Mesendoderm (in vitro differentiated cells): ENCODE data around the gene MEN1.
"Not testable (repeated sequence)": the region's sequence is repeated elsewhere in the genome, so short reads cannot be mapped to it uniquely, and the experiment has no call there.

Experiments
- DNase-seq: peaks from one replicate; pipeline ENCODE4 v3.0.0; 2013
- H2AK5ac ChIP-seq: 2 replicates; pipeline ENCODE4 v1.6.1; 2013; ENCODE audit warnings: low read length, inconsistent platforms
- H2BK120ac ChIP-seq: 2 replicates; pipeline ENCODE4 v1.6.1; 2013; ENCODE audit warnings: low read depth, mild to moderate bottlenecking, low read length, moderate library complexity, mixed read lengths
- H2BK15ac ChIP-seq: replicated peaks from 2 replicates; pipeline ENCODE4 v1.6.1; 2013; ENCODE audit warnings: low read depth, mild to moderate bottlenecking, moderate library complexity
- H2BK5ac ChIP-seq: 2 replicates; pipeline ENCODE4 v1.6.1; 2013; ENCODE audit warnings: low read length, inconsistent platforms
- H3K18ac ChIP-seq: 2 replicates; pipeline ENCODE4 v1.6.1; 2013; ENCODE audit warnings: mild to moderate bottlenecking, low read length, mixed read lengths
- H3K23ac ChIP-seq: one replicate; pipeline ENCODE4 v1.6.1; 2013; ENCODE audit warnings: low read length
- H3K27ac ChIP-seq: 2 replicates; pipeline ENCODE4 v1.5.1; 2013; ENCODE audit warnings: low read depth, mild to moderate bottlenecking, inconsistent platforms, low read length, moderate library complexity
- H3K27me3 ChIP-seq: 2 replicates; pipeline ENCODE4 v1.6.1; 2013; ENCODE audit warnings: low read length, control low read depth, mild to moderate bottlenecking, inconsistent platforms; ENCODE audit not compliant: insufficient read depth, poor library complexity
- H3K36me3 ChIP-seq: 2 replicates; pipeline ENCODE4 v1.6.1; 2013; ENCODE audit warnings: low read length, inconsistent platforms; ENCODE audit not compliant: control insufficient read depth, insufficient read depth
- H3K4ac ChIP-seq: one replicate; pipeline ENCODE4 v1.6.1; 2013; ENCODE audit warnings: low read depth, mild to moderate bottlenecking, low read length, moderate library complexity
- H3K4me1 ChIP-seq: 2 replicates; pipeline ENCODE4 v1.6.1; 2013; ENCODE audit warnings: low read depth, low read length, inconsistent platforms; ENCODE audit not compliant: control insufficient read depth
- H3K4me2 ChIP-seq: 2 replicates; pipeline ENCODE4 v1.6.1; 2013; ENCODE audit warnings: low read length
- H3K4me3 ChIP-seq: 2 replicates; pipeline ENCODE4 v1.5.1; 2013; ENCODE audit warnings: mild to moderate bottlenecking, low read length
- H3K56ac ChIP-seq: one replicate; pipeline ENCODE4 v1.6.1; 2013; ENCODE audit warnings: low read length
- H3K79me1 ChIP-seq: 2 replicates; pipeline ENCODE4 v1.6.1; 2013; ENCODE audit warnings: low read length, inconsistent platforms
- H3K79me2 ChIP-seq: 2 replicates; pipeline ENCODE4 v1.6.1; 2013; ENCODE audit warnings: mild to moderate bottlenecking, low read length; ENCODE audit not compliant: control insufficient read depth, insufficient read depth
- H3K9ac ChIP-seq: 2 replicates; pipeline ENCODE4 v1.6.1; 2013; ENCODE audit warnings: low read length, inconsistent platforms
- H4K5ac ChIP-seq: one replicate; pipeline ENCODE4 v1.6.1; 2013; ENCODE audit warnings: low read length
- H4K8ac ChIP-seq: one replicate; pipeline ENCODE4 v1.6.1; 2013; ENCODE audit warnings: low read depth, mild to moderate bottlenecking, control low read depth, low read length, moderate library complexity
- WGBS: extraction: QIAGEN DNeasy Blood & Tissue Kit; methylation state at CpG from one replicate; pipeline ENCODE4 v1.1.7; 2013; ENCODE audit warnings: low lambda C conversion rate, missing lambda C conversion rate; ENCODE audit not compliant: insufficient coverage; ENCODE audit errors: extremely low coverage; 5-methylcytosine and 5-hydroxymethylcytosine counted together

Gene MEN1

DNA sequence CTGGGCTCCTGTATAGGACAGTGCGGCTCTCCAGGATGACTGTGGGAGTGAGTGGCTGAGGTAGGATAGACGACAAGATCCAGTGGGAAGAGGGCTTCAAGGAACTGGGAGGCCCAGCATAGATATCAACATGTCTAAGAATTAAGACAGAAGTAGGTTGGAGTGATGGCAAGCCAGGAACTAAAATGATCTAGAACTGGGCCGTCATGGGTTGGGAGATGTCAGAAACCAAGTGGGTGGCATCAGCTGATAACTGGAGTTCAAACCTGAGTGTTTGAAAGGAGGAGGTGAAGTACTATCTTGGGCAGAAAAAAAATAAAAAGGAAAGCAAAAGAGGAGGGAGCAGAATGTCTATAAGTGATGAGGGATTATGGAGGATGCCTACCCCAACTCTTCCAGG, 7.1 kb upstream of the MEN1 start:
- H3K4me3 ChIP-seq: no peak overlapping the region
- no peak overlapping the region for H3K18ac ChIP-seq
- no peak overlapping the region for H4K5ac ChIP-seq
- H2BK15ac ChIP-seq: no peak overlapping the region
- no CpG with 5 or more reads among the region's 3 CpGs for WGBS
- H4K8ac ChIP-seq: no peak overlapping the region
- H3K4me1 ChIP-seq: no peaks in the 10 kb centered on the region
- no peak for DNase-seq
- H2BK5ac ChIP-seq: no peak overlapping the region
- H3K79me1 ChIP-seq: no peaks in the 10 kb centered on the region
- no peak overlapping the region for H2AK5ac ChIP-seq
- H2BK120ac ChIP-seq: no peak overlapping the region
- H3K79me2 ChIP-seq: no peaks in the 10 kb centered on the region
- H3K23ac ChIP-seq: no peak overlapping the region
- H3K4me2 ChIP-seq: no peak overlapping the region
- no peak overlapping the region for H3K27ac ChIP-seq
- no peak overlapping the region for H3K4ac ChIP-seq
- H3K36me3 ChIP-seq: no peaks in the 10 kb centered on the region
- no peaks in the 10 kb centered on the region for H3K27me3 ChIP-seq
- H3K56ac ChIP-seq: no peak overlapping the region
- H3K9ac ChIP-seq: no peak overlapping the region

DNA sequence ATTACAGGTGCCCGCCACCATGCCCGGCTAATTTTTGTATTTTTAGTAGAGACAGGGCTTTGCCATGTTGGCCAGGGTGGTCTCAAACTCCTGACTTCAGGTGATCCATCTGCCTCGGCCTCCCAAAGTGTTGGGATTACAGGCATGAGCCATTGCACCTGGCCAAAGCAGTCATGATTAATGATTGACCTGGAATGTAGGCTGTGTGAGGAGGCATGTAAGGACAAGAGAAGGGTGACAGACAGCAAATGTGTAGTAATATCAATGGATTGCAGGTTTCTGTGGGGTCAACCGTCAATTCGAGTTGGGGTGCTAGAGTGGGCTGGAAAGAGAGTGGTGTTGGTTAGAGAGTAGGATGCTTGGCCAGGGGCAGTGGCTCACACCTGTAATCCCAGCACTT, 5.1 kb upstream of the MEN1 start:
- not testable (repeated sequence) for H3K4me3 ChIP-seq, H3K79me1 ChIP-seq, H3K56ac ChIP-seq, H2BK120ac ChIP-seq, H3K4ac ChIP-seq, H2BK5ac ChIP-seq, H3K18ac ChIP-seq, H3K36me3 ChIP-seq, H3K4me2 ChIP-seq, DNase-seq, H2BK15ac ChIP-seq, H3K27me3 ChIP-seq, H3K79me2 ChIP-seq, H3K9ac ChIP-seq, H3K4me1 ChIP-seq, H3K27ac ChIP-seq, H2AK5ac ChIP-seq, H4K5ac ChIP-seq, H4K8ac ChIP-seq, H3K23ac ChIP-seq
- no CpG with 5 or more reads among the region's 5 CpGs for WGBS

DNA sequence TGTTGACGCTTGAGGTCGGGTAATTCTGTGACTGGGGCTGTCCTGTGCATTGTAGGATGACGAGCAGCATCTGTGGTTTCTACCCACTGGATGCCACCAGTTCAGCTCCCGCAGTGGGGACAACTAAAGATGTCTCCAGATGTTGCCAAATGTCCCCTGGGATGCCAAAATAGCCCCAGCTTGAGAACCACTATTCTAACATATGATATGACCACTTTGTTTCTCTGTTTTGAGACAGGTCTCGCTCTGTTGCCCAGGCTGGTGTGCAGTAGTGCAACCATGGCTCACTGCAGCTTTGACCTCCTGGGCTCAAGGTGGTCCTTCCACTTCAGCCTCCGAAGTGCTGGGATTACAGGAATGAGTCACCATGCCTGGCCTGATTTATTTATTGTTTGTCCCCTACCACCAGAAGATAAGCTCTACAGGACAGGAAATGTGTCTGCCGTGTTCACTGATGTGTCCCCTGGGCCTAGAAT, 4.4 kb upstream of the MEN1 start:
- Histone ChIP-seq H4K5ac (no peak overlapping the region), H3K79me1 (no peaks in the 10 kb centered on the region), H4K8ac (no peak overlapping the region), H3K27me3 (no peaks in the 10 kb centered on the region), H3K79me2 (no peaks in the 10 kb centered on the region), H3K4me3 (no peak overlapping the region), H2BK15ac (no peak overlapping the region), H2BK120ac (no peak overlapping the region), H3K18ac (no peak overlapping the region), H3K27ac (no peak overlapping the region), H3K4me1 (no peaks in the 10 kb centered on the region), H3K4ac (no peak overlapping the region), H2AK5ac (no peak overlapping the region), H3K4me2 (no peak overlapping the region), H3K56ac (no peak overlapping the region), H2BK5ac (no peak overlapping the region), H3K9ac (no peak overlapping the region), H3K36me3 (no peaks in the 10 kb centered on the region), H3K23ac (no peak overlapping the region)
- no peak for DNase-seq
- WGBS: no CpG with 5 or more reads among the region's 7 CpGs

DNA sequence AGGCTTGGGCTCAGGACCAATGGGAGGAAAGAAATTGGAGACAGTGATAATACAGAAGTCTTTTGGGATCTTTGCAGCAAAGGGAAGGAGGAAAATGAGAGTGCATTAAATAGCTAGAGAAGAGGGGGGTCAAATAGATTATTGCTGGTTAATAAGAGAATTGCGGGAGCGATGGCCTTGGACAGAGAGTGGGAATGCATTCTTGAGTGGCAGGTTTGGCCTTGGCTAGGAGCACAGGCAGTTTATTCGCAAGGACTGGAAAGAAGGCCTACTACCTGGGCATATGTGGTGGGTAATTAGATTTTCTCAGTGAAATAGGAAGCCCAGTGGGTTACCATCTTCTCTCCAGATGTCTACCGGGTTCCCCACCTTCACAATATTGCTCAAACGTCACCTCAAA, 3.5 kb upstream of the MEN1 start:
- Histone ChIP-seq H3K4me2 (no peak overlapping the region), H2AK5ac (no peak overlapping the region), H2BK15ac (no peak overlapping the region), H3K27me3 (no peaks in the 10 kb centered on the region), H3K79me2 (peaks cover 3% of the 10 kb centered on the region), H3K4me1 (peaks cover 3% of the 10 kb centered on the region), H3K4ac (no peak overlapping the region), H2BK5ac (no peak overlapping the region), H4K5ac (no peak overlapping the region), H3K36me3 (no peaks in the 10 kb centered on the region), H3K79me1 (peaks cover 3% of the 10 kb centered on the region), H3K9ac (no peak overlapping the region), H4K8ac (no peak overlapping the region), H3K4me3 (no peak overlapping the region), H3K23ac (no peak overlapping the region), H2BK120ac (no peak overlapping the region), H3K27ac (no peak overlapping the region), H3K18ac (no peak overlapping the region), H3K56ac (no peak overlapping the region)
- DNase-seq: no peak
- no CpG with 5 or more reads among the region's 5 CpGs for WGBS

DNA sequence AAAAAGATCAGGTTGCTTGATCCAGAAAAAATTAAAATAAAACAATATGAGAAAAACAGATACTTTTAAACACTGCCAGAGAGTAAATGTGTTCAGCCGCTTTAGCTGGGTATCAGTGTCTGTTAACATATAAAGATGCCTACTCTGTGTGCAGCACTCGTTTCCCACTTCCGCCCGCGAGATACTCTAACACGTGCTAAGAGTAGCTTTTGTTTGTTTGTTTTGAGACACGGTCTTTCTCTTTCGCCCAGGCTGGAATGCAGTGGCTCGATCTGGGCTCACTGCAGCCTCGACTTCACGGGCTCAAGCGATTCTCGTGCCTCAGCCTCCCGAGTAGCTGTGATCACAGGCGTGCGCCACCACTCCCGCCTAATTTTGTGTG, 531 bp upstream of the MEN1 start:
- Histone ChIP-seq H3K27ac (no peak overlapping the region), H3K9ac (peak overlapping the region; percentile 51), H3K79me2 (peaks cover 3% of the 10 kb centered on the region), H3K4ac (no peak overlapping the region), H2BK15ac (no peak overlapping the region), H3K56ac (peak overlapping the region; percentile 70), H2AK5ac (no peak overlapping the region), H3K4me3 (no peak overlapping the region), H4K8ac (no peak overlapping the region), H3K27me3 (no peaks in the 10 kb centered on the region), H3K36me3 (peaks cover 1% of the 10 kb centered on the region), H3K23ac (no peak overlapping the region), H3K4me1 (peaks cover 3% of the 10 kb centered on the region), H2BK5ac (no peak overlapping the region), H3K18ac (no peak overlapping the region), H3K79me1 (peaks cover 5% of the 10 kb centered on the region), H4K5ac (no peak overlapping the region), H3K4me2 (peak overlapping the region; percentile 34), H2BK120ac (no peak overlapping the region)
- no CpG with 5 or more reads among the region's 17 CpGs for WGBS
- no peak for DNase-seq

DNA sequence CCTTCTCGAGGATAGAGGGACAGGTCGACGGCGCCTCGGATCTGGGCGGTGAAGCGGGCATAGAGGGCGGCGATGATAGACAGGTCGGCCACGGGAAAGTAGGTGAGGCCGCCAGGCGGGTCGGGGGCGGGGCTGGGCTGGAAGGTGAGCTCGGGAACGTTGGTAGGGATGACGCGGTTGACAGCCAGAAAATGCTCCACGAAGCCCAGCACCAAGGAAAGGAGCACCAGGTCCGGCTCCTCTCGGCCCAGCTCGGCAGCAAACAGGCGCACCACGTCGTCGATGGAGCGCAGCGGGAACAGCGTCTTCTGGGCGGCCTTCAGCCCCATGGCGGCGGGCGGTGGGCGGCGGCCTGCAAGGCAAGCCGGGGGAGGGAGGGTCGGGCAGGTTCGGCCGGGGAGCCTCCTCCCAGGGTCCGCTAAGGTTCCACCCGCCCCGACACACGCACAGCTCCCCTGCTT, 540 bp downstream of the MEN1 start:
- H2BK120ac ChIP-seq: no peak overlapping the region
- DNase-seq: peak; percentile 65
- H3K79me2 ChIP-seq: peaks cover 3% of the 10 kb centered on the region
- H3K4me3 ChIP-seq: peak overlapping the region; percentile 80
- H3K9ac ChIP-seq: peak overlapping the region; percentile 76
- no peak overlapping the region for H2BK15ac ChIP-seq
- H4K5ac ChIP-seq: no peak overlapping the region
- no peaks in the 10 kb centered on the region for H3K27me3 ChIP-seq
- peak overlapping the region; percentile 44 for H3K18ac ChIP-seq
- H4K8ac ChIP-seq: no peak overlapping the region
- peak overlapping the region; percentile 95 for H3K4me2 ChIP-seq
- H2BK5ac ChIP-seq: no peak overlapping the region
- H2AK5ac ChIP-seq: no peak overlapping the region
- peak overlapping the region; percentile 78 for H3K4ac ChIP-seq
- WGBS: no CpG with 5 or more reads among the region's 44 CpGs
- peaks cover 3% of the 10 kb centered on the region for H3K4me1 ChIP-seq
- peaks cover 3% of the 10 kb centered on the region for H3K36me3 ChIP-seq
- H3K56ac ChIP-seq: peak overlapping the region; percentile 86
- H3K79me1 ChIP-seq: peaks cover 5% of the 10 kb centered on the region
- no peak overlapping the region for H3K23ac ChIP-seq
- no peak overlapping the region for H3K27ac ChIP-seq
